Transverse colon (tissue), 4 donors: Measurements from ENCODE around the gene SERPINB5.

Experiments
- POLR2A ChIP-seq: fragments of 450-650 bp; IDR thresholded peaks from one replicate; pipeline ENCODE4 v1.6.1; 2016; ENCODE audit warnings: antibody characterized with exemption, mild to moderate bottlenecking, moderate library complexity
- POLR2AphosphoS5 ChIP-seq, 3 donors: sonication (generic); formaldehyde crosslinking; IDR thresholded peaks; one replicate each; pipeline ENCODE4 v1.6.1; 2016; ENCODE audit warnings: antibody characterized with exemption in 3 of 3
- TF ChIP-seq, protein P1 (sequence below), 5 experiments: fragments of 200-600 bp in 3 of 5; fragments of 450-650 bp in 2 of 5; sonication (generic) in 3 of 5; IDR thresholded peaks; 1 replicate in 2 of 5; 2 replicates in 3 of 5; pipeline ENCODE4 v1.5.1; 2016 to 2017; ENCODE audit warnings: antibody characterized with exemption in 5 of 5, inconsistent platforms in 3 of 5, mild to moderate bottlenecking in 2 of 5, moderate library complexity in 1 of 5

GRCh38 chr18:63464434-63464833 is 12.3 kb upstream of the SERPINB5 start:
- TF ChIP-seq, protein P1, sequence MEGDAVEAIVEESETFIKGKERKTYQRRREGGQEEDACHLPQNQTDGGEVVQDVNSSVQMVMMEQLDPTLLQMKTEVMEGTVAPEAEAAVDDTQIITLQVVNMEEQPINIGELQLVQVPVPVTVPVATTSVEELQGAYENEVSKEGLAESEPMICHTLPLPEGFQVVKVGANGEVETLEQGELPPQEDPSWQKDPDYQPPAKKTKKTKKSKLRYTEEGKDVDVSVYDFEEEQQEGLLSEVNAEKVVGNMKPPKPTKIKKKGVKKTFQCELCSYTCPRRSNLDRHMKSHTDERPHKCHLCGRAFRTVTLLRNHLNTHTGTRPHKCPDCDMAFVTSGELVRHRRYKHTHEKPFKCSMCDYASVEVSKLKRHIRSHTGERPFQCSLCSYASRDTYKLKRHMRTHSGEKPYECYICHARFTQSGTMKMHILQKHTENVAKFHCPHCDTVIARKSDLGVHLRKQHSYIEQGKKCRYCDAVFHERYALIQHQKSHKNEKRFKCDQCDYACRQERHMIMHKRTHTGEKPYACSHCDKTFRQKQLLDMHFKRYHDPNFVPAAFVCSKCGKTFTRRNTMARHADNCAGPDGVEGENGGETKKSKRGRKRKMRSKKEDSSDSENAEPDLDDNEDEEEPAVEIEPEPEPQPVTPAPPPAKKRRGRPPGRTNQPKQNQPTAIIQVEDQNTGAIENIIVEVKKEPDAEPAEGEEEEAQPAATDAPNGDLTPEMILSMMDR (IDR thresholded peaks at IDR 0.05), result no peak
- TF ChIP-seq POLR2AphosphoS5 (IDR thresholded peaks at IDR 0.05) (no peak), POLR2A (no peak)
